Brain pericyte (primary cell): ENCODE data around the gene SLC22A24.
"Not testable (repeated sequence)": the region's sequence is repeated elsewhere in the genome, so short reads cannot be mapped to it uniquely, and the experiment has no call there.

ENCODE experiments used
- DNase-seq: peaks from one replicate; pipeline ENCODE4 v3.0.0-alpha.2; 2012; ENCODE audit warnings: low read depth, low spot score

Gene SLC22A24

DNA sequence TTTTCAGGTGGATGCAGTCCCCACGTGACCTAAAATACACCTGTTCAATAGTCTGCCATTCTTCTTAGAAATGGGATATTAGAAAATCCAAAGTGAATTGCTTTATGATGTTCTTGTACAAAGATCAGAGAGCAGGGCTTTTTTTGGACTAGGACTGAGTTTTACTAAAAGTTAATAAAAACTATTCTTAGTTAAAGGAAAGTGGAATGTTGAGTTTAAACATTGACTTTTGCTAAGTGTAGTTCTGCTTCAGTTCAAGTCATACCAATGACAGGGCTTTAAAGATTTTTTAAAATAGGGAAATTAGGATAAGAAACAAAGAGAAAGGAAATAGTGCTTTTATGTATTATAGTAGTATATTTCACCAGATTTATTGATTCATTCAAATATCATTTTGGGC is at the start of gene SLC22A24:
TSS of gene SLC22A24 (minus strand) at position 101 of the 400 bp plus-strand sequence. CDS start 442 bp downstream, outside the sequence.
- DNase-seq = no peak

DNA sequence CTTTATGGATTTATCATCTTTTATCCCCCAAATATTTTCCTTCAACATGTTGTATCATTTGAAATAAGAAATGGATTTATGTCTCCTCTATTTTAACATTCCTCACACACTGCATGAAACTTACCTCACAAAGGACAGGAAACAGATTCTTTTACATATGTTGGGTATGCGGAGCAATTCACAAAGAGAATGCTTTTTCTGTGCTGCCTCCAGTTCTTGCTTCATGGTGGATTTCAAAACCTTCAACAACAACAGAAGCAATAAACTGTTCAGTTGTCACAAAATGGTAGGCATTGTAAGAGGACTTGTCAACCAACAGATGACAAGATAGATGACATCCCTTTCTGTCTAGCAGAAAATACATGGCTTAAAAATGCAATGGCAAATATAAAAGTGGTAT is 36.5 kb upstream of the SLC22A24 start:
- no peak for DNase-seq

GRCh38 chr11:63179432-63180041 is 35.5 kb upstream of the SLC22A24 start:
- no peak for DNase-seq

GRCh38 chr11:63177872-63178271 is 33.9 kb upstream of the SLC22A24 start:
- no peak for DNase-seq

- no peak for DNase-seq
Measured at GRCh38 chr11:63165706-63166310, 21.8 kb upstream of the SLC22A24 start.

DNA sequence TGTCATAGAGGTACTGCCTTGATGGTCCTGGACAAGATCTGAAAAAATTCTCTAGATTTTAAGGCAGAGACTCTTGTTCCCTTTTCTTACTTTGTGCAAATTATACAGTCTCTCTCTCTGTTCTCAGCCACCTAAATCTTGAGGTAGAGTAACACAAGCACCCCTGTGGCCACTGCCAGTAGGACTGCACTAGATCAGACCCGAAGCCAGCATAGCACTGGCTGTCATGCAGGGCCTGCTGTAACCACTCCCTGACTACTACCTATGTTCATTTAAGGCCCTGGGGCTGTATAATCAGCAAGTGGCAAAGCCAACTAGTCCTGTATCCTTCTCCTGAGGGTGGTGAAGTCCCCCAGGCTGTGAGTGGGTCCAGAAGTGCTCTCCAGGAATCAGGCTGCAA is 11.8 kb upstream of the SLC22A24 start:
- no peak for DNase-seq

DNA sequence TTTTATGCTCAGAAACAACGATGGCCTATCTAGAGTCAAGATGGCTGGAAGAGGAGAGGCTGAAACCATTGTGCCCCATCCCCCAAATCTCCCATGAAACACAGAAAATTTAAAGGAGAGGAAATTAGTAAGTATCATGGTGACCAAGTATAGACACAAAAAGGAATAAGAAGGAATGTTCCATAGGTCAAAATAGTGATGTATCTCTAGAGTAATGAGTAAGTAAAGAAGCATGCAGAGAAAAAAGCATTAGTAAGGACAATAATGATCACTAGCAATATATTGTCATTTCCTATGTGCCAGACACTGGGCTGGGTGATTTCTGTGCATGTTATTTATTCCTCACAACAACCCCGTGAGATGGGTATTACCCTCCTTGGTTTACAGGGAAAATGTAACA is 2.6 kb upstream of the SLC22A24 start:
- no peak for DNase-seq

GRCh38 chr11:63142459-63142858 is 1.6 kb downstream of the SLC22A24 start:
- no peak for DNase-seq

GRCh38 chr11:63132985-63133775 is 10.8 kb downstream of the SLC22A24 start:
- DNase-seq = no peak

GRCh38 chr11:63099555-63099954 is 44.5 kb downstream of the SLC22A24 start:
- no peak for DNase-seq

DNA sequence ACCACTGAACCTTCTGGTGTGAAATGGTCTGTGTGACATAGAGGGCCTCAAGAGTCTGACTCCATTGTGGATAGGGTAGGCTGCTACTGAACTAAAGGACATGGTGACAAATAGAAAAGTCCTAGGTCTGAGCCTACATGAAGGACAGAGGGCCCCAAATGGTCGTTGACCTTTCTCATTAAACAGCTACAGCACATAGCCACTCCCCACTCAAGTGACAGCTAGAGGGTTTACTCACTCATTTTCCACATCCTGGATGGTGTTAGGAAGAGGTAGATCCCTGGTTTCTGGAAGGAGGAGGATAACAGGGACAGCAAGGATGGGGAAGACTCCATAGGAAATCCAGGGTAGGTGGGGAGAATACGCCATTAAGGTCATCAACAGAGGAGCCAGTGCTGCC is 63.3 kb downstream of the SLC22A24 start:
- no peak for DNase-seq

DNA sequence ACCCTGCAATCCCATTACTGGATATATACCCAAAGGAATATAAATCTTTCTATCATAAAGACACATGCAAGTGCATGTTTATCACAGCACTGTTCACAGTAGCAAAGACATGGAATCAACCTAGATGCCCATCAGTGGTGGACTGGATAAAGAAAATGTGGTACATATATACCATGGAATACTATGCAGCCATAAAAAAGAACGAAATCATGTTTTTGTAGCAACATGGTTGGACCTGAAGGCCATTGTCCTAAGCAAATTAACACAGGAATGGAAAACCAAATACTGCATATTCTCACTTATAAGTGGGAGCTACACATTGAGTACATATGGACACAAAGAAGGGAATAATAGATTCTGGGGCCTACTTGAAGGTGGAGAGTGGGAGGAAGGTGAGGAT is 97.8 kb downstream of the SLC22A24 start:
- not testable (repeated sequence) for DNase-seq

GRCh38 chr11:63042596-63042995 is 101.4 kb downstream of the SLC22A24 start:
- DNase-seq = no peak

DNA sequence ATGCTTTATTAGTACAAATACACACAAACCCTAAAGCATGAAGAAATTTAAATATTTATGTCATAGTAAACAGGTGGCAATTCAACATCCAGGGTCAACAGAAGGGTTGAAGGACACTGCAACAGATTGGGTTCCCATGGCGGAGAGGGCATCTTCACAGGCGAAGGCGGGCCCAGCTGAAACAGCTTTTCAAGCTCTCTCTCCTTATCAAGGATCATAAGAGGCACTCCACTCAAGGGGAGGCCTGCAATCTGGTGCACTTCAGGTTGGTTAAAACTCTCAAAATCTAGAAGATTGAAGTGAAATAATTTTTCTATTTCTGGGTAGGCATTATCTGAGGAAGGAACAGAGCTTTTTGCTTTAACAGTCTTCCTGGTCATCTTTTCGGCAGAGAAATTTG is 111.6 kb downstream of the SLC22A24 start:
- DNase-seq = no peak
